H1 (cell line): ENCODE results near the gene ITGB5.

ENCODE experiments used
- CBX8 ChIP-seq: fragments of 300-800, 300-1000 bp; sonication (generic); IDR thresholded peaks from 2 replicates; pipeline ENCODE4 v1.7.1; 2016; ENCODE audit warnings: low read depth, low read length, borderline replicate concordance
- EP300 ChIP-seq, 2 experiments: IDR thresholded peaks; 1 replicate in 1 of 2; 2 replicates in 1 of 2; pipeline ENCODE4 v1.6.1; 2011 to 2012; ENCODE audit warnings: low read depth in 2 of 2, low read length in 2 of 2, mild to moderate bottlenecking in 2 of 2, borderline replicate concordance in 1 of 2, inconsistent platforms in 1 of 2, moderate library complexity in 1 of 2
- EZH2 ChIP-seq: fragments of 200-600 bp; sonication (generic); IDR thresholded peaks from 2 replicates; pipeline ENCODE4 v1.7.1; 2012; ENCODE audit warnings: low read depth, mild to moderate bottlenecking, moderate library complexity, low read length, inconsistent platforms; ENCODE audit not compliant: severe bottlenecking
- POLR2A ChIP-seq, 2 experiments: IDR thresholded peaks; 1 replicate in 1 of 2; 2 replicates in 1 of 2; pipeline ENCODE4 v1.6.1; 2011; ENCODE audit warnings: low read depth in 2 of 2, low read length in 2 of 2, mild to moderate bottlenecking in 2 of 2; ENCODE audit errors: control extremely low read depth in 1 of 2
- TF ChIP-seq, protein P1 (sequence below), 3 experiments: IDR thresholded peaks; 1 replicate in 2 of 3; 2 replicates in 1 of 3; pipeline versions ENCODE4 v1.5.1 to v1.6.1; 2011; ENCODE audit warnings: low read length in 3 of 3, mild to moderate bottlenecking in 3 of 3, inconsistent platforms in 2 of 3, low read depth in 1 of 3, moderate library complexity in 1 of 3; ENCODE audit not compliant: insufficient read depth in 1 of 3; ENCODE audit errors: control extremely low read depth in 1 of 3

DNA sequence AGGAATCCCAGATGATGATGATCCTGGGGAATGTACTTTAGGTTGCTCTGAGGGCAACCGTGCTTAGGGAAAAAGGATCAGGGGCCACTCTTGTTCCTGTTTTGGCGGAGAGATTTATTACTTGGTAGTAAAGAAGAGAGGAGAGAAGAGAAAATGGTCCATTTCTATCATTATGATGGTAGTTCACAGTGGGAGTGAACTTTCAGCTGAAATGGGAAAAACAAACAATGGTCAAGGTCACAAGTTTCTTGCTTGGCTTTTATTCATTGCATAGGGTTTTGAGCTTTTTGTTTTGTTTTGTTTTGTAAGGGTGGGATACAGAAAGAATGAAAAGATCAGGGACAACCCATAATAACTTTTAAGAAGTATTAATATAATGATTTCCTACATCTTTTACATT is 164.6 kb downstream of the ITGB5 start:
- TF ChIP-seq CBX8 (no peak), EP300 (IDR thresholded peaks at IDR 0.05; ENCODE audit: borderline replicate concordance in 1 of 2, low read depth in 2 of 2, low read length in 2 of 2) (no peak), EZH2 (no peak), POLR2A (IDR thresholded peaks at IDR 0.05; ENCODE audit: control extremely low read depth in 1 of 2, low read depth in 2 of 2, low read length in 2 of 2) (no peak)
- TF ChIP-seq, protein P1, sequence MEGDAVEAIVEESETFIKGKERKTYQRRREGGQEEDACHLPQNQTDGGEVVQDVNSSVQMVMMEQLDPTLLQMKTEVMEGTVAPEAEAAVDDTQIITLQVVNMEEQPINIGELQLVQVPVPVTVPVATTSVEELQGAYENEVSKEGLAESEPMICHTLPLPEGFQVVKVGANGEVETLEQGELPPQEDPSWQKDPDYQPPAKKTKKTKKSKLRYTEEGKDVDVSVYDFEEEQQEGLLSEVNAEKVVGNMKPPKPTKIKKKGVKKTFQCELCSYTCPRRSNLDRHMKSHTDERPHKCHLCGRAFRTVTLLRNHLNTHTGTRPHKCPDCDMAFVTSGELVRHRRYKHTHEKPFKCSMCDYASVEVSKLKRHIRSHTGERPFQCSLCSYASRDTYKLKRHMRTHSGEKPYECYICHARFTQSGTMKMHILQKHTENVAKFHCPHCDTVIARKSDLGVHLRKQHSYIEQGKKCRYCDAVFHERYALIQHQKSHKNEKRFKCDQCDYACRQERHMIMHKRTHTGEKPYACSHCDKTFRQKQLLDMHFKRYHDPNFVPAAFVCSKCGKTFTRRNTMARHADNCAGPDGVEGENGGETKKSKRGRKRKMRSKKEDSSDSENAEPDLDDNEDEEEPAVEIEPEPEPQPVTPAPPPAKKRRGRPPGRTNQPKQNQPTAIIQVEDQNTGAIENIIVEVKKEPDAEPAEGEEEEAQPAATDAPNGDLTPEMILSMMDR (IDR thresholded peaks at IDR 0.05; ENCODE audit: control extremely low read depth in 1 of 3, insufficient read depth in 1 of 3, low read depth in 1 of 3, low read length in 3 of 3) = no peak
